NK-92 (cell line): Measurements from ENCODE around the gene U2AF2.
A peak's percentile ranks its signal among the peaks of the same experiment; 100 is the strongest.

Experiments used
- DNase-seq: peaks from one replicate; lab custom pipeline; 2025; ENCODE audit not compliant: unreplicated experiment; lab: John Stamatoyannopoulos, UW

The U2AF2 gene

DNA sequence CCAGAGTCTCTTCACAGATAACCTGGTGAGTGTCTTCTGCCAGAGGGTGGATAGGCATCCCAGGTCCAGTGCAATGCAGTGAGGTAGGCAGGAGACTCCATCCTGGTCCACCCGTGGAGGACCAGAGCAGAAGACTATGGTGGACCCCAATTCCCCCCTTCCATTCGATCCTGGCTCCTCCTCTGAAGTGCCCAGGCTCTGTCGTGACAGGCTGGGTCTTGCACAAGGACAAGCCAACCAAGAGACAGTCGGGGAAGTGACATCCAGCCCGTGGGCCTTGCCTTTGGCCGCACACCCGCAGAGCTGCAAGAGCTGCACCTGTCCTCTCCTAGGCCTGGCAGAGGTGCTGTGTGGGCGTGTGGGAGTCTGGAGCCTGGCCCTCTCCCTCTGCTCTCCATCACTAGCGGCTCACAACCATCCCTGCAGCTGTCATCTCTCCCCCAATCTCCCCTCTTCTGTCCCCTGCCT, 33.6 kb upstream of the U2AF2 start:
- no peak for DNase-seq

DNA sequence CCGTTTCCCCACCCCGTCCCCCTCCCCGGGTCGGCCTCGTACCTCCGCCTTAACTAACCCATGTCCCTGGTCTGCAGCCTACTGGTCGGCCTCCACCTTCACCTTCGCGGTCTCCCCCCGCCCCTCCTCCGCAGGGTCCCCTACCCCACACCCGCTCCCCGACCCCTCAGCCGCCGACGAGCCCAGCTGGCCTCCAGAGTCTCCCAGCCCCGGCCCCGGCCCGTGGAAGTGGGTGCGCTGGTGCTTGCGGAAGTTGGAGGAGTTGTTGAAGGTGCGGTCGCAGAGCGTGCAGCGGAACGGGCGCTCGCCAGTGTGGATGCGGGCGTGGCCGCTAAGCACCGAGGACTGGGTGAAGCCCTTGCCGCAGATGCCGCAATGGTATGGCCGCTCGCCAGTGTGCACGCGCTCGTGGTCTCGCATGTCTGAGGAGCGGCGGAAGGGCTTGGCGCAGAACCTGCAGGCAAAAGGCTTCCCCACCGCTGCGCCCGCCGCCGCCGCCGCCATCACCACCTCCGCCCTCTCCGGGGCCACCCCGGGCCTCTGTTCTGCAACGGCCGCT, 33.1 kb upstream of the U2AF2 start:
- DNase-seq, result no peak

DNA sequence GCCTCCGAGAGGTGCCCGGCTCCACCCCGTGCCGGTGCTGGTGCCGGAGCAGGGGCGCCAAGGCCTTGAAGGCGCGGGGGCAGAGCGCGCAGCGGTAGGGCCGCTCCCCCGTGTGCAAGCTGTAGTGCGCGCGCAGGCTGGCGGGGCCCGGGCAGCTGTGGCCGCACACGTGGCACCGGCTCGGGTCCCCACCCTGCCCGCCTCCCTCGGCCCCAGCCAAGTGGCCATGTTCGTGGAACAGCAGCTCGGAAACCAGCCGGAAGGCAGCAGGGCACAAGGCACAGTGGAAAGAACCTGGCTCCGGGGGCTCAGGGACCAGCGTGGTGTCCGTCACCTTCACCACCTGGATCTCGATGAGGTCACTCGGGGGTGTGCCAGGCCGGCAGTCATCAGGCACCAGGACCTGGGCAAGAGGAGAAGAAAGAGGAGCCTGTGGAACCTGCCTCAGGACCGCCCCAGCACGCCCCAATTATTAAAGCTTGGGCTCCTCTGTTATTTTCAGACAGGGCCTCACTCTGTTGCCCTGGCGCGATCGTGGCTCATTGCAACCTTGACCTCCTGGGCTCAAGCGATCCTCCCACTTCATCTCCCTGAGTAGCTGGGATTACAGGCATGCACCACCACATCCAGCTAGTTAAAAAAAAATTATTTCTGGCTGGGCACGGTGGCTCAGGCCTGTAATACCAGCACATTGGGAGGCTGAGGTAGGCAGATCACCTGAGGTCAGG, 32.4 kb upstream of the U2AF2 start:
- DNase-seq, result no peak

DNA sequence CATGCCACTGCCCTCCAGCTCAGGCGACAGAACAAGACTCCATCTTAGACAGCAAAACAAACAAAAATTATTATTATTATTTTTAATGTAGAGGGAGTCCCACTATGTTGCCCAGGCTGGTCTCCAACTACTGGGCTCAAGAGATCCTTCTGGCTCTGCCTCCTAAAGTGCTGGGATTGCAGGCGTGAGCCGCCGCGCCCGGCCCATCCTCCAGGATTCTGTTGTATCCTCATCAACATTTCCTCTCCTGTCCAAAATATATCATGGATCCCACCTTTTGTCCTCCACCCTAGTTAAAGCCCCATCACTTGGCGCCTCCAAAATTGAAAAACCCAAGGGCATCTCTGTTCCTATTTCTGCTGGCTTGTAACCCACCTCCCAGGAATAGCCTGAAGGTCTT, 31.7 kb upstream of the U2AF2 start:
- no peak for DNase-seq

GRCh38 chr19:55623561-55623960, 31.3 kb upstream of the U2AF2 start:
- no peak for DNase-seq

DNA sequence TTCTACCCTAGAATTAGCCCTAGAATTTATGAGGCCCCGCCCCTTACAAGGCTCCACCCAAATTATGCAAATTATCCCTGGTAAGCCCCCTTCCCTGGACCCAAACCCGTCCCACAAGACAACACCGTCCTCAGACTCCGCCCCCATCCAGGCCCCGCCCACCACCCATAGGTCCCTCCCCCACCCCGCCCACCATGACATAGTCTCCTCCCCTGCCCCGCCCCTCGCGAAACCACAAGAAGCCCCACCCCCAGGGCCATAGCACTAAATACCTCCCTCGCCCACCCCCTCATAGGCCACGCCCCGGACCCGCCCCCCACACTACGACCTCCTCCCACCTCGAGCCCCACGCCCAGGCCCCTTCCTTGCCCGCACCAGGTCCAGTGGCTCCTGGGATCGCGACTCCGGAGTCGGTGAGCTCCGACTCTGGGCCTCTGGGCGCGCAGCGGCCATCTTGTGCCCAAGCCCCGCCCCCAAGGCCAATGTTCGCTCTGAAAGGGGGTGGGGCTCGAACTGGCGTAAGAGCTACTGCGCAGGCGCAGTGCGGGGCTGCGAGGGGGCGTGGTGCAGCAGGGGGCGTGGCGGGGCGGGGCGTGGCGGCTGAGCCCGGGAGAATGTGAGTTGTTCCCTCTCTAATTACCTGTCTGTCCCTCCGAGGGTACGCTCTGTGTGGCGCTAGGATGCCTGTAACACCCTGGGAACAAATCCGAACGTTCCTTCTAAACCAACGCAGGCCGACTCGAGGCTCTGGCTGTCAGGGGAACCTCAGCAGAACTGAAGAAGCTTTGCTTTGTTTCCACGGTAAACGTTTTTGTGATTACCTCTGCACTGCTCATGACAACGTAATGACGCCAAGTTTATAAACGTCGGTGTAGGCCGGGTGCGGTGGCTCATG, 30.5 kb upstream of the U2AF2 start, which contains the start of gene ZNF784:
Gene ZNF784 (minus strand): TSS at position 458 of the 895 bp plus-strand sequence. CDS start 5 bp downstream, at position 453.
- peak; percentile 62 for DNase-seq

GRCh38 chr19:55625004-55625326, 29.9 kb upstream of the U2AF2 start:
- no peak for DNase-seq

DNA sequence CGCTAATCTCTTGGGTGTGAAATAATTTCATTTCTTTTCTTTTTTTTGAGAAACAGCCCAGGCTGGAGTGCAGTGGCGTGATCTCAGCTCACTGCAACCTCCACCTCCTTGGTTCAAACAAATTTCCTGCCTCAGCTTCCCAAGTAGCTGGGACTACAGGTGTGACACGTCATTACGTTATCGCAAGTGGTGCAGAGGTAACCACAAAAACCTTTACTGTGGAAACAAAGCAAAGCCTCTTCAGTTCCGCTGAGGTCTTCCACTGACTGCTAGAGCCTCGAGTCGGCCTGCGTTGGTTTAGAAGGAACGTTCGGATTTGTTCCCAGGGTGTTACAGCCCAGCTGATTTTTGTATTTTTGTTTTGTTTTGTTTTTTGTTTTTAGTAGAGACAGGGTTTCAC, 28.5 kb upstream of the U2AF2 start:
- no peak for DNase-seq

GRCh38 chr19:55632463-55632834, 22.4 kb upstream of the U2AF2 start:
- DNase-seq, result no peak

- no peak for DNase-seq
Measured at GRCh38 chr19:55633861-55634260, 21.0 kb upstream of the U2AF2 start.

DNA sequence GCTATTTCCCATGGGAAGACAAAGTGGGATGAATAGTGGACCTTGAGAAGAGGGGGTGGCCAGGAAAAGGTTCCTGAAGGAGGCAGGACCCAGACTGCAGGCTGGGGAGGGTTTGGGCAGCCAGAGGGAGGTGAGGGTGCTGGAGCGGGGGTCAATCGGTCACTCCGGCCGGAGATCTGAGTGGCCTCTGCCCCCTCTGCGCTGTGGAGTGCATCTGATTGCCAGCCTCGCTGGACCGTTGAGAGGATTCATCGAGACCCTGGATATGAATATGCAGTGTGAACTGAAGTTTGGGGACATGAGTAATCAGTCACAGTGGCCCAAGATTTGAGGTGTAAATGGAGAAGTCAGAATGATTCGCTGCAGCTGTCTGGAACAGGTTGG, 19.5 kb upstream of the U2AF2 start:
- DNase-seq, result no peak

- DNase-seq, result no peak
Measured at GRCh38 chr19:55635856-55636440, 18.9 kb upstream of the U2AF2 start.

DNA sequence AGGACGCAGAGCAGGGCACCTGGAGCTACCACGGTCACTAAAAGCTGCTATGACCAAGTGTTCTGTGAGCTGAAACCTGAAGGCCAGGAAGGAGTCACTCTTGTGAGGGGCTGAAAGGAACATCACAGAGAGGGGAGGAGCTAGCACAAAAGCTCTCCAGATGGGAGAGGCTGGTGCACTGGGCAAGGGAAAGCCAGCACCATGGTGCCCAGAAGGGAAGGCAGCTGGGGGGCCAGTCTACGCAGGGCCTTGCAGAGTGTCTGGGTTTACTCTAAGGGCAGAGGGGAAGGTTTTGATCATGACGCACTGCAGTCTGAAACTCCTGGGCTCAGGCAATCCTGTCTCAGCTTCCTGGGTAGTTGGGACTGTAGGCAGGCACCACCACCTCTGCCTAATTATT, 18.1 kb upstream of the U2AF2 start:
- no peak for DNase-seq

GRCh38 chr19:55637534-55637933, 17.3 kb upstream of the U2AF2 start:
- DNase-seq, result no peak

DNA sequence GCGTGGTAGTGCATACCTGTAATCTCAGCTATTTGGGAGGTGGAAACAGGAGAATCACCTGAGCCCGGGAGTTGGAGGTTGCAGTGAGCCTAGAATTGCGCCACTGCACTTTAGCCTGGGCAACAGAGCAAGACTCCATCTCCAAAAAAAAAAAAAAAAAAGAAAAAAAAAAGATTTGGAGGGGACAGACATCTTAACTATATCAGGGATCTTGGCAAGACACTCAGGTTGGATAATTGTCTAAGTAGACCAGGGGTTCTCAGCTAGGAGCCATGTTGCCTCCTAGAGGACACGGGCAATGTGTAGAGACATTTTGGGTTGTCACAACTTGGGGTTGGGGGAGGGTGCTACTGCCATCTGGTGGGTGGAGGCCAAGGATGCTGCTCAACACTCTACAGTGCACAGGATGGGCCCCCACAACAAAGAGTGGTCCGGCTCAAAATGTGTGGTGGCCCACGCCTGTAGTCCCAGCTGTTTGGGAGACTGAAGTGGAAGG, 15.9 kb upstream of the U2AF2 start:
- DNase-seq, result no peak

DNA sequence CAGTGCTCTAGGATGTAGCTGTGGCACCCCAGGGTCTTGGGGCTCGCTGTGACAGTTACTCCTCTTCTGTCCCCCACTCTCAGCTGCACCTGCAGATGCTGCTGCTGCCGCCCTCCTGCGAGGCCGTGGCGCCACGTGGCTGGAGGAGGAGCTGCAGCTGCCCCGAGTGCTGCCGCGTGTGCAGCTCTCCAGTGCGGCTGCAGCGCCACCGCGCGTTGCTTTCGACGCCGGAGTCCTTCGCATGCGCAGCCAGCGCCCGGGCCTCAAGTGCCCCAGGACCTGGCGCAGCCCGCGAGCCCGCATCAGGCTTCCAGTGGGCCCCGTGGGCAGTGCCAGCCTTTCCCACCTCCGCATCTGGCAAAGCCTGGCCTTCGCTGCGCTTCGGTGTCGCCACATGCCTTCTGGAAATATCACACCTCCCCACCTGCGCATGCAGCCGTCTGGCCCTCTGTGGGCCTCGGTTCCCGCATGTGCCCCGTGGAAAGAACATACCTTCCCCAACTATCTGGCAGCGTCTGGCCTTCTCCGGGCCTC, 14.7 kb upstream of the U2AF2 start:
- DNase-seq, result no peak

DNA sequence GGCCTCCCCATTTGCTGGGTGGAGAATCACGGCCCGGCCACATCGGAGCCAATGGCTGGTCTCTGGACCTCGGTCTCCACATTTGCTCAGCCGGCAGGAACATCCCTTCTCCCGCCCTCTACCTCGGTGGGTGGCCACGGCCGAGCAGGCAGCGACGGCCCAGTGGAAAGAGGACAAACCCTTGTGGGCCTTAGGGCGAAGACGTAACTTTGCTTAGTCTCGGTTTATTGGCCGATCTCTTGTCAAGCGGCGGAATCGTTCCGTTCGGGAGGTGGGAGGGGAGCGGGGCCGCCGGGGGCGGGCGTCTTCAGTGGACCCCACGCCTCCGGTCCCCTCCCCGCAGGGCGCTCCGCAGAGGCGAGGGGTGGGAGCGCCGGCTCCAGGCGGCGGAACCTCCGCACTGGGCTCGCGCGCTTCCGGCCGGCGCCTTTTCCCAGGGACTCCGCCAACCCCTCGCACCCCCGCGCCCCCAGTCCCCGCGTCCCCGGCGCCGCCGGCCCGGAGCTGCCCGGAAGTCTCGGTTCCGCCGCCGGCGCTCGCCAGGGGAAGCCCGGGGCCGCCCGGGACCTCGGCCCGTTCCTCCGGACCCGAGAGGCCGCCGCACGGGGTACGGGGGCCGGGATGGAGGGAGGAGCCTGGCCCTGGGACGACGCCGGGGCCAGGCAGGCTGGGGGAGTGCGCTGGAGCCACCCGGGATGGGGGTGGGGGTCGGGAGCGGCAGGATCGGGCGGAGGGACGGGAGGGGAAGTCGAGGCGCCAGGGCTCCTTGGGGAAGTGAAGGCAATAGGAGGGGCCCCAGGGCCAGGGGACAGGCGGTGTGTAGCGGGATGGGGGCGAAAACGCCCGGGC, 14.0 kb upstream of the U2AF2 start, which contains the start of gene ZNF580:
Gene ZNF580 (plus strand): TSS at position 426 of the 849 bp plus-strand sequence. CDS start 1,507 bp downstream, outside the sequence.
- DNase-seq, result no peak

DNA sequence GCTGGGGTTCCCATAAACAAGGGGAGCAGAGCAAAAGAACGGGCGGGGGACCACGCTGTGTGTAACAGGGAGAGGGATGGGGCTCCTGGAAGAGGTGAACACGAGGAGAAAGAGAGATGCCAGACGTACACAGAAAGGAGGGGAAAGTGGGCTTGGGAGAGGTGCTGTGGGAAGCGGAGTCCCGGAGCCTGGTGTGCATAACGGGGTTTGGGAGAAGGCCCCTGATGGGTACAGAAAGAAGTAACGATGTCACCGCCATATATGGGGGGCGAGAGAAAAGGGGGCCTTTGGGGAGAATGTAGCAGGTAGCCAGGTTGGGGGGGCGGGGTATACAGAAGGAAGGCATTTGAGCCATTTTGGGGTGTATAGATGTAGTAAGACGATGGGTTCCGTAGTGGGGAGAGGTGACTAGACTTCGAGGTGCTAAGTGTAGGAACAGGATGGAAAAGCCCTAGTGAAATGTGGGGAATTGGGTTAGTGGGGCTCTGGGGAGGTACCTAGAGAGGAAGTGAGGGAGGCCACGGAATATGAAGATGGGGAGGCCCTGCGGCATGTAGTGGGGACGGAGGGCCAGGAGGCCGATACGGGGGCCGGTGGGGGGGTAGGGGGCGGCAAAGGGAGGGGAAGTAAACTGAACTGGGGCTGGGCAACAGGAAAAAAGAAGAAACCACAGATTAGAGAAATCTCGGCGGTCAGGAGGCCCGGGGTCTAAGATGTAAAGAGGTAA, 13.2 kb upstream of the U2AF2 start:
- no peak for DNase-seq
